GM18861 (cell line): ENCODE data around the gene SYT7.

Experiments used
- ATAC-seq: cut with Tn5 transposase; IDR thresholded peaks from one replicate; pipeline ENCODE4 v1.9.1; 2021; ENCODE audit not compliant: unreplicated experiment

The SYT7 gene

GRCh38 chr11:61503135-61503770 lies 77.6 kb downstream of the SYT7 start:
- ATAC-seq = no peak

- no peak for ATAC-seq
These were observed 78.4 kb downstream of the SYT7 start for GRCh38 chr11:61502522-61502921.

- no peak for ATAC-seq
These were observed 80.9 kb downstream of the SYT7 start for GRCh38 chr11:61499816-61500491.

DNA sequence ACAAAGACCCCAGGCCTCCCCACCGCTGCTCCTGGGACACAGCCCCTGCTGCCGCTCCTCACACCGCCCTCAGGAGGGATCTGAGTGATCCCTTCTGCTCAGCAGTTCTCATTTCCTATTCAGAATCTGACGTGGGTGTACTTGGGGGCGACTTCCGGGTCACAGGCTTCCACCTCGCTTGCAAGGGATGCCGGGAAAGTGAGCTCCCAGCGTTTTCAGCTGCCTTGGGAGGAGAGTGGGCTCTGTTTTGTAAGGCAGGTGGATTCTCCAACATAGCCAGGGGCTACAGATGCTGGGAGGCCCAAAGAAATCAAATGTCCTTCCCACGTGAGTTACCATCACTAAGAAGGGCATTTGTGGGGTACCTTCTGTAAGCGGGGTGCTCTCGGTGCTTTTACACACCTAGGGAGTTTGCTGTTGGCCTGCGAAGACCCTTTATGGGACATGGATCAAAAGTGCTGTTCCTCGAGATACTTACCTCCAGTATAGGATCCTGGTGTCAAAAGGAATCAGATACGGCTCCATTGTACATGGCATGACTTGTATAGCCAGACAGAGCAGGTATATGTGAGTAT lies 82.0 kb downstream of the SYT7 start:
- no peak for ATAC-seq

GRCh38 chr11:61497876-61498275 lies 83.0 kb downstream of the SYT7 start:
- ATAC-seq = no peak

GRCh38 chr11:61497473-61497872 lies 83.4 kb downstream of the SYT7 start:
- no peak for ATAC-seq

GRCh38 chr11:61496602-61497400 lies 84.1 kb downstream of the SYT7 start:
- no peak for ATAC-seq

DNA sequence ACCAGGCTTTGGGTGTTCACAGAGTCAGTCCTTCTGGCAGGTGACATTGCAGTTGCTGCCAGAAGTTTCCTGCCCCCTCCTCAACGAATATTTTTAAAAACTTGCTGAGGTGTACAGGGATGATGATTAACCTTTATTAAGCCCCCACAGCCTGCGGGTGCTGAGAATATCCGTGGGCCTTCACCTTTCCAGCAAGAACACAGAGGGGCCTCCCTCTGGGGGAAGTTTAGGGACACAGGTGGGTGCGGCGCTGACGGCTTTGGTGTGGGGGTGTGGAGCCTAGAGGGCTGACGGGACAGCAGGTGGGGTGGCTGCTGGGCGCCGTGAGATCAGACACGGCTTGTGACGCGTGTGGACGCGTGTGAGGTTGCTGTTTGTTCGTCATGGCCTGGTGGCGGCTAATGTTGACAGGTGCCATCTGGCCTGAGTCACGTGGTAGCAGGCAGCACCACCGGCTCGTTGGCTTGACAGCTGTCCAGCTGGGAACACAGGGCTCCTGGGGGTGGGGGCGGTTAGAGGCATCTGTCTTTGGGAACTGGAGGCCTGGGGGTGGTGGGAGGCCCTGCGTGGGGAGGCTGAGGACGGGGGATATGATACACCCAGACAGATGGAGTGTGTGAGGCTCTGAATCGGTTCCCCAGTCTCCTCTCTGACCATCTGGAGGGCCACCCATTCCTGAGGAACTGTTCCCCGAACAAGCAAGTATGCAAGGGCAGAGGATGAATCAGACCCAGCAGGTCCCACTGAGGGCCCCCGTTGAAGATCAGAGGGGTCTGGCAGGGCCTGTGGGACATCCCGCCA lies 84.9 kb downstream of the SYT7 start:
- ATAC-seq = no peak

GRCh38 chr11:61494381-61494961 lies 86.4 kb downstream of the SYT7 start:
- ATAC-seq = no peak

DNA sequence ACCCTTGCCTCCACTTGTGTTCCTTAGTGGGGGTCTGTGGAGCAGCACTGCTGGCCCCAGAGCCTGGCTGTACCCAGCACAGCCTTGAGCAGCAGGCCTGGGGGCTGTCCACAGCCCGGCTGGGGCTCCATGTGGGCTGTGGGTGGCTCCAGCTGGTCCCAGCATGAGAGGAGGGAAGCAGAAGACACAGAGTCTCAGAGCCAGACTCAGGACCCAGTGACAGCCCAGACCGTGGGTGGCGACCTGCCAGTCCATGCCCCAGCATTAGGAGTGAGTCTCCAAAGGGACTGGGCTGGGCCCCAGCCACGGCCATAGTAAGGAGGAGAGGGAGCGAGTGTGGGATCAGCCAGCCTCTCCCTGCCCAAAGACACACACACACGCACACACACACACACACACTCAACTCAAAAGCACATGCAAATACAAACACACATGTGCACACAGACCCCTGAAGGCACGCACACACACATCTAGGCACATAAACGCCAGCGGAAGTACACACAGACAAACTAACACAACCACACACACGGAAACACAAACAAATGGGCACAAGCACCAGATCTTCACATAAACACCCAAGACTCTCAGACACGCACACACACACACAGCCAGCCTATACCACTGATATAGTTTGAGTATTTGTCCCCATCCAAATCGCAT lies 89.0 kb downstream of the SYT7 start:
- no peak for ATAC-seq

- no peak for ATAC-seq
These were observed 90.8 kb downstream of the SYT7 start for GRCh38 chr11:61489833-61490721.

- no peak for ATAC-seq
These were observed 92.1 kb downstream of the SYT7 start for GRCh38 chr11:61488651-61489291.

- ATAC-seq = no peak
These were observed 93.4 kb downstream of the SYT7 start for GRCh38 chr11:61487342-61488025.

GRCh38 chr11:61486779-61487178 lies 94.1 kb downstream of the SYT7 start:
- no peak for ATAC-seq

GRCh38 chr11:61486011-61486620 lies 94.8 kb downstream of the SYT7 start:
- ATAC-seq = no peak

DNA sequence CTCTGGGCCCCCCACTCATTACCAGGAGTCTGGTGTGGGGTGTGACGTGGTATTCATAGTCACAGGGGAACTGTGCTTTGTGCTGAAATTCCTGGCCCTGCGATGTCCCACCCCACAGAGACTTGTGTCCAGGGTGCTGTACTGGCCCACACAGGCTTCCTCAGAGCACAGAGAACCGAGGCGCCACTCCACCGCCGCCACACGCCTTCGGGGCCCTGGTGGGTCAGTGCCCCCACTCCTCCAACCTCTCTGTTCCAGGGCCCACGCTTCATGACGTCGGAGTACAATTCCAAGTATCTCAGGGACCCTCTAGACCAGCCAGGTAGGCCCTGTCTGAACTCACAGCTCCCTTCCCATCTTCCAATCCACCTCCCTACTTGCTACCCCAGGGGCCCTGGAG lies 95.8 kb downstream of the SYT7 start:
- no peak for ATAC-seq

DNA sequence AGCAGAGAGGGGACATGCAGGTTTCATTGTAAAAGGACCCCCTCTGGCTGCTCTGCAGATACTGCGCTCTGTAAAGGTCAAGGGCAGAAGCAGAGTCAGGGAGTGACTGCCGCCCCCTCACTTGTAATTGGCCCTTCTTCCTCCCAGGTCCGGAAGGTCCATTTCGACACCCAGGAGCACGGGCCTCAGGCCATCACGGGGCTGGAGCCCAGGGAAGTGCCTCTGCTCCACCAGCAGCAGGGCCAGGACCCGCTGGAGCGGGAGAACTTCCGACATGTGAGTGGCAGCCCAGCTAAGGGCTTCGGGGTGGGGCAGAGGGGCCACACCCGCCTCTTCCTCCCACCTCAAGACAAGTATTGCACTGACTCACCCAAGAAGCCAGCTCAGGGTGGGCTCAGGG lies 96.3 kb downstream of the SYT7 start:
- ATAC-seq = no peak

DNA sequence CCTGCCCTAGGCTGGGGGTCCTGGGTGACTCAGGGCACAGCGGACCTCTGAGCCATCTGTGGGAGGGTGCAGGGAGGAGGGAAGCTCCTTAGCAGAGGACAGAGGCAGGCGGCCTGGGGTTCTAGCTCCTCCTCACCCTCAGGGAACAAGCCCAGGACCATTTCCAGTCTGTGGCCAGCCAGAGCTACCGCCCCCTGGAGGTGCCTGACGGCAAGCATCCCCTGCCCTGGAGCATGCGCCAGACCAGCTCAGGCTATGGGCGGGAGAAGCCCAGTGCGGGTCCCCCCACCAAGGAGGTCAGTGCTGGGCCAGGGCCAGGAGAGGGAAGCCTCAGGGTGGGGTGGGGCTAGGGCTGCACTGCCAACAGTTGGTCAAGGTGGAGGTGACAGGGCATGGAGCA lies 98.4 kb downstream of the SYT7 start:
- no peak for ATAC-seq
